ENCODE results near the gene FGD4.
"Not testable (repeated sequence)": the region's sequence is repeated elsewhere in the genome, so short reads cannot be mapped to it uniquely, and the experiment has no call there.

The FGD4 gene

DNA sequence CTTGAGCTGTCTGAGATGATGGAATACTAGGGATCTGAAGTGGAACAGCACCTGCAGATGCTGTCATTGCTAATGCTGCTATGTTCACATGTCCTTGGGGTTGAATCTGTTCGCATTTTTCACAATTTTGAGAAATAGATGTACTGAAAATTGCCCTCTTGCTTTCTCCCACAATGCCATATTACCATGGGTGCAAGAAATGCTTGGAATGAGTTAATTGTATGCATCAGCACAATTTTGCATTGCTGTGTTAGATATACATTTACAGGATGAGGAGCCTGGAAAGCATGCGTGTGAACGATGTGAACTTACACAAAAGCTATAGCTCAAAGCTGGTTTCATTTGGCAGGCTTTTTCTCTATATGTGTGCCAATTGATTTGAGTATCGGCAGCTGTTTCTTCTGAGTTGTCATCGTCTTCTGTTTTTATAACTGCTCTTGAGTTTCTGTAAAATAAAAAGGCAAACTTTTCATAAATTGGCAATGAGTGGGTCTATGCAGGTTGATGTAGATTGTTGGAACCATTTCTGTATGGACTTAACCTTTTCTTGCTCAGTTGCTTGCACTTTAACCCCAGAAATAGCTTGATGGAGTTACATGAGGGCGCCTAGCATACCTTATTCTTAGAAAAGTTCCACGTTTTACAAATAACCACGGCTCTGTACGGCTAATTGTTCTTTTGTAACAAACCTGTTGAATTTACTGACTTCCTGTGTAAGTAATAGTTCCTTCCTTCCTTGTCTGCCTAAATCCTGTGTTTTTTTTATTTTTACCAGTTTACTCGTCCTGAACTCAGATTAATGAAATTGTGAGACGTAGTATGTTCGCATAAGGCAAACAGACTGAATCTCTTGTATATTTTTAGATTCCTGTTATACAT is 105.9 kb downstream of the FGD4 start:
- no peaks in the 10 kb centered on the region for H3K27me3 ChIP-seq (ENCODE audit: insufficient read depth, low read length, poor library complexity)
- DNase-seq (no peak), ATAC-seq (ENCODE audit: insufficient read depth, low read depth) (no peak)
- no peak for TF ChIP-seq EZH2 (IDR thresholded peaks at IDR 0.05; ENCODE audit: borderline replicate concordance, low read depth, low read length, severe bottlenecking)
- no peaks in the 10 kb centered on the region for H4K20me1 ChIP-seq (ENCODE audit: insufficient read depth, low read length)
- no peak overlapping the region for H2AFZ ChIP-seq (ENCODE audit: low read depth, low read length)
- H3K4me3 ChIP-seq (ENCODE audit: low read depth in 1 of 2, low read length in 2 of 2): no peak overlapping the region
- no peak overlapping the region for H3K9ac ChIP-seq (ENCODE audit: low read depth, low read length)
- H3K36me3 ChIP-seq (ENCODE audit: insufficient read depth, low read length): no peaks in the 10 kb centered on the region
- no peak overlapping the region for H3K27ac ChIP-seq (ENCODE audit: low read length)
- no peaks in the 10 kb centered on the region for H3K79me2 ChIP-seq (ENCODE audit: insufficient read depth, low read length)
- no peaks in the 10 kb centered on the region for H3K9me3 ChIP-seq (ENCODE audit: insufficient read depth, low read length, severe bottlenecking)
- H3K4me1 ChIP-seq (ENCODE audit: insufficient read depth, low read length): no peaks in the 10 kb centered on the region
- no peak overlapping the region for H3K4me2 ChIP-seq (ENCODE audit: insufficient read depth, low read length)

DNA sequence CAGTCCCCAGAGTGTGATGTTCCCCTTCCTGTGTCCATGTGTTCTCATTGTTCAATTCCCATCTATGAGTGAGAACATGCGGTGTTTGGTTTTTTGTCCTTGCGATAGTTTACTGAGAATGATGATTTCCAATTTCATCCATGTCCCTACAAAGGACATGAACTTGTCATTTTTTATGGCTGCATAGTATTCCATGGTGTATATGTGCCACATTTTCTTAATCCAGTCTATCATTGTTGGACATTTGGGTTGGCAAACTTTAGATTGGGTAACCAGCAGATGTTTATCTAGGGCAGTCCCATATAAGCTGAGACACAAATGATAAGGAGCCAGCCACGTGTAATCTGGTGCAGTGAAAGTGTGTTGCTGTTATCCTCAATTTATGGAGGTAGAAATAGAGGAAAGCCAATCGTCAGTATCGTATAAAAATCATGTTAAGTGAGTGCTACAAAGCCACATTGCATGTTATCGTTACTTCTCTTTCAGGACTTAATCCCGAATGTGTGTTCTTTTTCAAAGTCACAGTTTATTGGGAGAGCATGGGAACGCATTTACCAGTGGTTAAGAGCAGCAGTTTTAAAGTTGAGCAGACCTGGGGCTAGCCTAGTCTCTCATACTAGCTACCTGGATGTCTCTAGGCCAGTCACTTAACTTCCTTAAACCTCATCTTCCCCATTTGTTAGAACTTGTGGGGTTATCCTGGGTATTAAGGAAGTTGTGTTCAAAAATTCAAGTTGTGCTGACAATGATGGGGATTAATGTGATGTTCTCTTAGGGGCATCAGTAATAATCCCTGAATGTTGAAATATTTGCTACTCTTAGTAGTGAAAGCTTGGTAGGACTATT is 108.0 kb downstream of the FGD4 start:
- not testable (repeated sequence) for H3K9me3 ChIP-seq (ENCODE audit: insufficient read depth, low read length, severe bottlenecking); H3K9ac ChIP-seq (ENCODE audit: low read depth, low read length); H3K27ac ChIP-seq (ENCODE audit: low read length); H2AFZ ChIP-seq (ENCODE audit: low read depth, low read length); H3K4me2 ChIP-seq (ENCODE audit: insufficient read depth, low read length); H3K4me3 ChIP-seq (ENCODE audit: low read depth in 1 of 2, low read length in 2 of 2); H3K27me3 ChIP-seq (ENCODE audit: insufficient read depth, low read length, poor library complexity); H3K36me3 ChIP-seq (ENCODE audit: insufficient read depth, low read length); H3K4me1 ChIP-seq (ENCODE audit: insufficient read depth, low read length); ATAC-seq (ENCODE audit: insufficient read depth, low read depth); DNase-seq; H4K20me1 ChIP-seq (ENCODE audit: insufficient read depth, low read length); H3K79me2 ChIP-seq (ENCODE audit: insufficient read depth, low read length)

DNA sequence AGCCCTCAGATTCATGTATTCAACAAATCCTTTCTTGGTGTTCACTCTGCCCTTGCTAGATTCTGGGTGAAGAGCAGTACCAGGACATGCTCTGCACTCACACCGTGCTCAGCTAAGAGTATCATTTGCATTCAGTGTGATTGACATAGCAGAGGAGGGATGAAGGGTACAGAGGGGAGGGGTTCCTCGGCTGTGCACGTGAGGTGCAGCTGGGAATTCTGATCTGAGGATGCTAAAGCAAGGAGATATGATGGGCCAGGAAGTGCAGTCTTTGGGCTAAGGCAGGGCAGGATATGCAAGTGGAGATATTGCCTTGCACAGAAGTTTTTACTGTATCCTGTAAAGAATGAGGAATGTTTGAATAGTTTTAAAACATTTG is 108.6 kb downstream of the FGD4 start:
- ATAC-seq (ENCODE audit: insufficient read depth, low read depth) (no peak), DNase-seq (no peak)
- no peak overlapping the region for H3K4me2 ChIP-seq (ENCODE audit: insufficient read depth, low read length)
- H3K4me3 ChIP-seq (ENCODE audit: low read depth in 1 of 2, low read length in 2 of 2): no peak overlapping the region
- no peaks in the 10 kb centered on the region for H3K4me1 ChIP-seq (ENCODE audit: insufficient read depth, low read length)
- H3K9ac ChIP-seq (ENCODE audit: low read depth, low read length): no peak overlapping the region
- no peaks in the 10 kb centered on the region for H3K9me3 ChIP-seq (ENCODE audit: insufficient read depth, low read length, severe bottlenecking)
- H3K79me2 ChIP-seq (ENCODE audit: insufficient read depth, low read length): no peaks in the 10 kb centered on the region
- no peak overlapping the region for H3K27ac ChIP-seq (ENCODE audit: low read length)
- no peak overlapping the region for H2AFZ ChIP-seq (ENCODE audit: low read depth, low read length)
- TF ChIP-seq, protein P1, sequence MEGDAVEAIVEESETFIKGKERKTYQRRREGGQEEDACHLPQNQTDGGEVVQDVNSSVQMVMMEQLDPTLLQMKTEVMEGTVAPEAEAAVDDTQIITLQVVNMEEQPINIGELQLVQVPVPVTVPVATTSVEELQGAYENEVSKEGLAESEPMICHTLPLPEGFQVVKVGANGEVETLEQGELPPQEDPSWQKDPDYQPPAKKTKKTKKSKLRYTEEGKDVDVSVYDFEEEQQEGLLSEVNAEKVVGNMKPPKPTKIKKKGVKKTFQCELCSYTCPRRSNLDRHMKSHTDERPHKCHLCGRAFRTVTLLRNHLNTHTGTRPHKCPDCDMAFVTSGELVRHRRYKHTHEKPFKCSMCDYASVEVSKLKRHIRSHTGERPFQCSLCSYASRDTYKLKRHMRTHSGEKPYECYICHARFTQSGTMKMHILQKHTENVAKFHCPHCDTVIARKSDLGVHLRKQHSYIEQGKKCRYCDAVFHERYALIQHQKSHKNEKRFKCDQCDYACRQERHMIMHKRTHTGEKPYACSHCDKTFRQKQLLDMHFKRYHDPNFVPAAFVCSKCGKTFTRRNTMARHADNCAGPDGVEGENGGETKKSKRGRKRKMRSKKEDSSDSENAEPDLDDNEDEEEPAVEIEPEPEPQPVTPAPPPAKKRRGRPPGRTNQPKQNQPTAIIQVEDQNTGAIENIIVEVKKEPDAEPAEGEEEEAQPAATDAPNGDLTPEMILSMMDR (IDR thresholded peaks at IDR 0.05; ENCODE audit: borderline replicate concordance, extremely low read depth, low read length, poor library complexity, severe bottlenecking): no peak
- no peak for TF ChIP-seq EZH2 (IDR thresholded peaks at IDR 0.05; ENCODE audit: borderline replicate concordance, low read depth, low read length, severe bottlenecking)
- H3K27me3 ChIP-seq (ENCODE audit: insufficient read depth, low read length, poor library complexity): no peaks in the 10 kb centered on the region
- no peaks in the 10 kb centered on the region for H3K36me3 ChIP-seq (ENCODE audit: insufficient read depth, low read length)
- H4K20me1 ChIP-seq (ENCODE audit: insufficient read depth, low read length): no peaks in the 10 kb centered on the region

DNA sequence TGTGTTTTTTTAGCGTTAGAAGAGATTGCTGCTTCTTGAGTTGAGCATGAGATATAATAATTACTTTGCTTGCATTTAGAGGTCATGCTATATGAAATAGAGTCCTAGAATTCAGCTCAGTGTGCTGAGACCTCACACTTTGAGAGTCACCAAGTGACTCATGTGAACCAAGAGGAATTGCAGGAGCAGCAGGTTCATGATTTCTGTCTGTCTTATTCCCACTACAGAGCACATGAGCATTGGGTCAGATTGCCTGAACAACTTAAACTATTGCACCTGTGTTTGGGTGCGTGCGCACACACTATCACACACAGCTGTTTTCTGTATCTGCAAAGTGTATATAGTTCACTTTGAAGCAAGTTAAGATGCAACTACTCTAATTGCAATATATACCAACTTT is 109.3 kb downstream of the FGD4 start:
- ATAC-seq (ENCODE audit: insufficient read depth, low read depth) (no peak), DNase-seq (no peak)
- H4K20me1 ChIP-seq (ENCODE audit: insufficient read depth, low read length): no peaks in the 10 kb centered on the region
- no peak overlapping the region for H3K4me2 ChIP-seq (ENCODE audit: insufficient read depth, low read length)
- H3K27ac ChIP-seq (ENCODE audit: low read length): no peak overlapping the region
- H3K4me1 ChIP-seq (ENCODE audit: insufficient read depth, low read length): no peaks in the 10 kb centered on the region
- no peaks in the 10 kb centered on the region for H3K36me3 ChIP-seq (ENCODE audit: insufficient read depth, low read length)
- H3K27me3 ChIP-seq (ENCODE audit: insufficient read depth, low read length, poor library complexity): no peaks in the 10 kb centered on the region
- no peaks in the 10 kb centered on the region for H3K79me2 ChIP-seq (ENCODE audit: insufficient read depth, low read length)
- H3K4me3 ChIP-seq (ENCODE audit: low read depth in 1 of 2, low read length in 2 of 2): no peak overlapping the region
- H3K9me3 ChIP-seq (ENCODE audit: insufficient read depth, low read length, severe bottlenecking): no peaks in the 10 kb centered on the region
- H2AFZ ChIP-seq (ENCODE audit: low read depth, low read length): no peak overlapping the region
- no peak overlapping the region for H3K9ac ChIP-seq (ENCODE audit: low read depth, low read length)
- TF ChIP-seq, protein P1 (IDR thresholded peaks at IDR 0.05; ENCODE audit: borderline replicate concordance, extremely low read depth, low read length, poor library complexity, severe bottlenecking): no peak
- TF ChIP-seq EZH2 (IDR thresholded peaks at IDR 0.05; ENCODE audit: borderline replicate concordance, low read depth, low read length, severe bottlenecking): no peak
